Ishikawa (cell line): Measurements from ENCODE around the gene CYYR1.

Experiments
- TF ChIP-seq, protein P1 (sequence below): IDR thresholded peaks from 2 replicates; pipeline ENCODE4 v1.6.1; 2012; ENCODE audit warnings: low read depth, mild to moderate bottlenecking
- TF ChIP-seq, protein P2 (sequence below): IDR thresholded peaks from 2 replicates; pipeline ENCODE4 v1.6.1; 2012

DNA sequence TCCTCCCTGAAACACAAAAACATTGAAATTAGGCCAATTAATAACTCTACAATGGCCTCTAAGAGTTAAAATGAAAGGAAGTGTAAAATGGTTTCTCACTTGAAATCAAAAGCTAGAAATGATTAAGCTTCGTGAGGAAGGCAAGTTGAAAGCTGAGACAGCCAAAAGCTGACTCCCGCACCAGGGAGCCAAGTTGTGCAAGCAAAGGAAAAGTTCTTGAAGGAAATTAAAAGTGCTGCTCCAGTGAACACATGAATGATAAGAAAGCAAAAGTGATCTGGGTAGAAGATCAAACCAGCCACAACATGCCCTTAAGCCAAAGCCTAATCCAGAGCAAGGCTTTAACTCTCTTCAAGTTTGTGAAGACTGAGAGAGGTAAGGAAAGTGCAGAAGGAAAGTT lies 22.8 kb downstream of the CYYR1 start:
- TF ChIP-seq, protein P1, sequence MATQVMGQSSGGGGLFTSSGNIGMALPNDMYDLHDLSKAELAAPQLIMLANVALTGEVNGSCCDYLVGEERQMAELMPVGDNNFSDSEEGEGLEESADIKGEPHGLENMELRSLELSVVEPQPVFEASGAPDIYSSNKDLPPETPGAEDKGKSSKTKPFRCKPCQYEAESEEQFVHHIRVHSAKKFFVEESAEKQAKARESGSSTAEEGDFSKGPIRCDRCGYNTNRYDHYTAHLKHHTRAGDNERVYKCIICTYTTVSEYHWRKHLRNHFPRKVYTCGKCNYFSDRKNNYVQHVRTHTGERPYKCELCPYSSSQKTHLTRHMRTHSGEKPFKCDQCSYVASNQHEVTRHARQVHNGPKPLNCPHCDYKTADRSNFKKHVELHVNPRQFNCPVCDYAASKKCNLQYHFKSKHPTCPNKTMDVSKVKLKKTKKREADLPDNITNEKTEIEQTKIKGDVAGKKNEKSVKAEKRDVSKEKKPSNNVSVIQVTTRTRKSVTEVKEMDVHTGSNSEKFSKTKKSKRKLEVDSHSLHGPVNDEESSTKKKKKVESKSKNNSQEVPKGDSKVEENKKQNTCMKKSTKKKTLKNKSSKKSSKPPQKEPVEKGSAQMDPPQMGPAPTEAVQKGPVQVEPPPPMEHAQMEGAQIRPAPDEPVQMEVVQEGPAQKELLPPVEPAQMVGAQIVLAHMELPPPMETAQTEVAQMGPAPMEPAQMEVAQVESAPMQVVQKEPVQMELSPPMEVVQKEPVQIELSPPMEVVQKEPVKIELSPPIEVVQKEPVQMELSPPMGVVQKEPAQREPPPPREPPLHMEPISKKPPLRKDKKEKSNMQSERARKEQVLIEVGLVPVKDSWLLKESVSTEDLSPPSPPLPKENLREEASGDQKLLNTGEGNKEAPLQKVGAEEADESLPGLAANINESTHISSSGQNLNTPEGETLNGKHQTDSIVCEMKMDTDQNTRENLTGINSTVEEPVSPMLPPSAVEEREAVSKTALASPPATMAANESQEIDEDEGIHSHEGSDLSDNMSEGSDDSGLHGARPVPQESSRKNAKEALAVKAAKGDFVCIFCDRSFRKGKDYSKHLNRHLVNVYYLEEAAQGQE = no peak
- TF ChIP-seq, protein P2, sequence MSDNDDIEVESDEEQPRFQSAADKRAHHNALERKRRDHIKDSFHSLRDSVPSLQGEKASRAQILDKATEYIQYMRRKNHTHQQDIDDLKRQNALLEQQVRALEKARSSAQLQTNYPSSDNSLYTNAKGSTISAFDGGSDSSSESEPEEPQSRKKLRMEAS = 0 out of 2 replicates have a peak, but pooled peaks have one; percentile 19
